GM15510 (cell line): ENCODE measurements around the gene HMOX1.

Source experiments
- POLR2A ChIP-seq: IDR thresholded peaks from 3 replicates; pipeline ENCODE4 v1.6.1; 2011; ENCODE audit warnings: borderline replicate concordance; ENCODE audit not compliant: insufficient read length; ENCODE audit errors: extremely low read depth

HMOX1 gene

GRCh38 chr22:35406443-35406842, 25.5 kb downstream of the HMOX1 start:
- TF ChIP-seq POLR2A: no peak

GRCh38 chr22:35407362-35407761, 26.5 kb downstream of the HMOX1 start:
- TF ChIP-seq POLR2A: no peak

- peak; percentile 27 for TF ChIP-seq POLR2A
These were observed 29.1 kb downstream of the HMOX1 start for GRCh38 chr22:35409783-35410662.

- TF ChIP-seq POLR2A: no peak
These were observed 29.8 kb downstream of the HMOX1 start for GRCh38 chr22:35410663-35411034.

- TF ChIP-seq POLR2A: no peak
These were observed 30.2 kb downstream of the HMOX1 start for GRCh38 chr22:35411102-35411501.

- TF ChIP-seq POLR2A: no peak
These were observed 32.7 kb downstream of the HMOX1 start for GRCh38 chr22:35413624-35414023.

- no peak for TF ChIP-seq POLR2A
These were observed 36.7 kb downstream of the HMOX1 start for GRCh38 chr22:35417606-35418005.

- no peak for TF ChIP-seq POLR2A
These were observed 37.2 kb downstream of the HMOX1 start for GRCh38 chr22:35418088-35418487.

GRCh38 chr22:35418731-35419130, 37.8 kb downstream of the HMOX1 start:
- TF ChIP-seq POLR2A: no peak

GRCh38 chr22:35419756-35420155, 38.9 kb downstream of the HMOX1 start:
- TF ChIP-seq POLR2A: no peak

GRCh38 chr22:35421121-35421520, 40.2 kb downstream of the HMOX1 start:
- no peak for TF ChIP-seq POLR2A

- TF ChIP-seq POLR2A: no peak
These were observed 41.2 kb downstream of the HMOX1 start for GRCh38 chr22:35422145-35422544.

- TF ChIP-seq POLR2A: no peak
These were observed 42.0 kb downstream of the HMOX1 start for GRCh38 chr22:35422936-35423335.

- no peak for TF ChIP-seq POLR2A
These were observed 43.2 kb downstream of the HMOX1 start for GRCh38 chr22:35424081-35424480.

GRCh38 chr22:35424761-35425160, 43.9 kb downstream of the HMOX1 start:
- TF ChIP-seq POLR2A: no peak

GRCh38 chr22:35425546-35425945, 44.6 kb downstream of the HMOX1 start:
- TF ChIP-seq POLR2A: no peak
